ENCODE data around the gene GBP1. TPM values are rescaled to one million over a fixed set of nuclear protein-coding genes. Genes with fewer than 3 reads are reported as not detected.
"Not testable (repeated sequence)": the region's sequence is repeated elsewhere in the genome, so short reads cannot be mapped to it uniquely, and the experiment has no call there.

GBP1 gene, protein sequence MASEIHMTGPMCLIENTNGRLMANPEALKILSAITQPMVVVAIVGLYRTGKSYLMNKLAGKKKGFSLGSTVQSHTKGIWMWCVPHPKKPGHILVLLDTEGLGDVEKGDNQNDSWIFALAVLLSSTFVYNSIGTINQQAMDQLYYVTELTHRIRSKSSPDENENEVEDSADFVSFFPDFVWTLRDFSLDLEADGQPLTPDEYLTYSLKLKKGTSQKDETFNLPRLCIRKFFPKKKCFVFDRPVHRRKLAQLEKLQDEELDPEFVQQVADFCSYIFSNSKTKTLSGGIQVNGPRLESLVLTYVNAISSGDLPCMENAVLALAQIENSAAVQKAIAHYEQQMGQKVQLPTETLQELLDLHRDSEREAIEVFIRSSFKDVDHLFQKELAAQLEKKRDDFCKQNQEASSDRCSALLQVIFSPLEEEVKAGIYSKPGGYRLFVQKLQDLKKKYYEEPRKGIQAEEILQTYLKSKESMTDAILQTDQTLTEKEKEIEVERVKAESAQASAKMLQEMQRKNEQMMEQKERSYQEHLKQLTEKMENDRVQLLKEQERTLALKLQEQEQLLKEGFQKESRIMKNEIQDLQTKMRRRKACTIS
- total RNA-seq (2014; rRNA removed; shearing (Covaris generic)), result 7.1 and 14.7 TPM in 2 replicates

GRCh38 chr1:89065079-89065868 lies at the start of gene GBP1:
GBP1 (minus strand) TSS chr1:89065208; CDS start chr1:89063234, 1,974 bp downstream.
- peak; percentile 38 for DNase-seq (ENCODE audit: low spot score)

DNA sequence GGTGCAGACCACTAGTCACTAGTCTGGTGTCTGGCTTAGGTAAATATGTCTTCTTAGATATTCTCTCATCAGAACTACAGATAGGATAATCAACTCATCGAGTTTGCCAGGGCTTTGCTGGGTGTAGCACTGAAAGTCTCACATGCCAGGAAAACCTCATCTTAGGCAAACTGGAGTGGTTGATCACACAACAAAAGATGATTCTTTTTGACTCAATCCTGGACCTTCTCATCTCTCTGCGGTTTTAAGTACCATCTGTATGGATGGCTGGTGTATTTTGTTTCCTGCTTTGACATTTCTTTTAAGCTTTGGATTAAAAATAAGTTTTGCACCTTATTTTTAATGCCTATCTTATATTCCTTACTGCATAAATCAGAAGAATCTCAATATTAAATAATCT lies 49.7 kb upstream of the GBP1 start:
- DNase-seq (ENCODE audit: low spot score), result no peak

- DNase-seq (ENCODE audit: low spot score), result no peak
Observed at GRCh38 chr1:89112871-89113613, 48.0 kb upstream of the GBP1 start.

- DNase-seq (ENCODE audit: low spot score), result no peak
Observed at GRCh38 chr1:89104687-89105086, 39.7 kb upstream of the GBP1 start.

- peak; percentile 1 for DNase-seq (ENCODE audit: low spot score)
Observed at GRCh38 chr1:89104147-89104546, 39.1 kb upstream of the GBP1 start.

GRCh38 chr1:89102021-89102420 lies 37.0 kb upstream of the GBP1 start:
- no peak for DNase-seq (ENCODE audit: low spot score)

- no peak for DNase-seq (ENCODE audit: low spot score)
Observed at GRCh38 chr1:89100412-89100811, 35.4 kb upstream of the GBP1 start.

DNA sequence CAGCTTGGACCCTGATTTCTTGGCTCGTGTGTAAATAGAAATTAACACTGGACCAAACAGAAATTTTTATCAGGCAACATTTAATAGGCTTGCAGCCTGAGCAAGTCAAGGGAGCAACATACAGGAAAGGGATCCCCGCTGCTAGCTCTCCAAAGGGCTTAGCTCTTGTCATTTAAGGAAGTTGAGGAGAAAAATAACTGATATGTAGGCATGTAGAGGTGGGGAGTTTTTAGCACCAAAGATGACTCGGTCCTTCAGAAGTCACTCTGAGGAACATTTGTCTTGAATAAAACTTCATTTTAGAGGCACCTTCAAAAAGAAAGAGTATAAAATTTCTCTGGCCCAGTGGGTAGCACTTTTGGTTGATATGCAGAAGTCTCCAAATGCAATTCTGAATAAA lies 33.8 kb upstream of the GBP1 start:
- no peak for DNase-seq (ENCODE audit: low spot score)

GRCh38 chr1:89095737-89096136 lies 30.7 kb upstream of the GBP1 start:
- DNase-seq (ENCODE audit: low spot score), result no peak

DNA sequence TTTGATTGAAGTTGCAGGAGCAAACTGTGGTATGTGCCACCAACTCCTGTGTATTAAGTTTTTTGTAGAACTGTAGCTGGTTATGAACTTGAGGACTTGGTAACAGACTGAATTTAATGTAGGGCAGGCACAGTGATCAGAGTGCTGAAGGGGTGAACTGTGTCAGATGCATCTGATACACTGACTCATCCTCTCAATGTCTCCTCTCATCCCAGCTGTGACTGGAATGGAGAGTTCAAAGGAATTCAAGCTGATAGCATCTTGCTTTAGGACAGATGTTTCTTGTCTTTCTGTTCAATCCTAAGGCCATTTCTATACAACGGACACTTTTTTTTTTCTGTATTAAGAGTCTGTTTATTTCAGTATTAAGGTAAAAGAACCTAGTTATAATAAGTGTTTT lies 25.0 kb upstream of the GBP1 start:
- DNase-seq (ENCODE audit: low spot score), result no peak

GRCh38 chr1:89088572-89088971 lies 23.6 kb upstream of the GBP1 start:
- no peak for DNase-seq (ENCODE audit: low spot score)

DNA sequence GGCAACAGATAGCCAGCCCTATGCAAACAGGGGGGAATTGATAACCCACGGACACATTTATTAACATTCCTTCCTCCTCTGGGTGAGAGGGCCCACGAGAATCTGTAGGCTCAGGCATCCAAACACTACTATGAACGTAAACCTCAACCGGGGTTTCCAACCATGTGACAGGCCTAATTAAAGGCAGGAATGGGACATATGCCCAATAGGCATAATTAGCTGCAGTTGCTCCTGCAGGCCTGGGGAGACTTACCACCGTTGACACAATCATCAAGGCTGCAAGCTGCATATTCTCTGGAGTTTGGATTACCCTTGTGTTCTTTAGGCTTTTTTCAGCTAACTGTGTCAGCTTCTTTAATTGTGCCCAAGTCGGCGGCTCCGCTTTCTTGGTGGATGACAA lies 22.2 kb upstream of the GBP1 start:
- DNase-seq (ENCODE audit: low spot score), result no peak

DNA sequence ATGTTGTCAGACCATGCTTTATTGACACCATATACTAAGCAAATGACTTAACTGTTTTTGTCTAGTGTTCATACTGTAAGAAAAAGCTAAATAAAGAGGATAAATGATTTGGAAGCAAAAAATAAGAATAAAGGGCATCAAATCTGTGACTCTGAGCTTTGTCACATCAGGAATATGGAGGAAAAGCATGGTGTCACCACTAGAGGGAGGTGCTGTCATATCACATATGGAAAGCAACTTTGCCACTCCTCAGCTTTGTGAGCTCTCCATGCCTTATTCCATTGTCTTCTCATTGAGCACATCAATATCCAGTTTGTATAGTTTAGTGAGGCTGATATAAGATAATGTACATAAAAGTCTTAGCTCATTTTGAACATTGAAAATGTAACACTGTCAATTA lies 20.8 kb upstream of the GBP1 start:
- DNase-seq (ENCODE audit: low spot score), result peak; percentile 40

- no peak for DNase-seq (ENCODE audit: low spot score)
Observed at GRCh38 chr1:89081005-89081404, 16.0 kb upstream of the GBP1 start.

DNA sequence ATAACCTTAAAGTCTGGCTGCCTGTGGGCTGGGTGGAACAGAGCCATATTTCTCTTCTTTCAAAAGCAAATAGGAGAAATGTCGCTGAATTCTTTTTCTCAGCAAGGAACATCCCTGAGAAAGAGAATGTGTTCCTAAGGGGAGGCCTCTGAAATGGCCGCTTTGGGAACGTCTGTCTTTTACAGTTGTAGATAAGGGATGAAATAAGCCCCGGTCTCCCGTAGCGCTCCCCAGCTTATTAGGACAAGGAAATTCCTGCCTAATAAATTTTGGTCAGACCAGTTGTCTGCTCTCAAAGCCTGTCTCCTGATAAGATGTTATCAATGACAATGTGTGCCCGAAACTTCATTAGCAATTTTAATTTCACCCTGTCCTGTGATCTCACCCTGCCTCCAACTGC lies 15.1 kb upstream of the GBP1 start:
- DNase-seq (ENCODE audit: low spot score), result not testable (repeated sequence)

DNA sequence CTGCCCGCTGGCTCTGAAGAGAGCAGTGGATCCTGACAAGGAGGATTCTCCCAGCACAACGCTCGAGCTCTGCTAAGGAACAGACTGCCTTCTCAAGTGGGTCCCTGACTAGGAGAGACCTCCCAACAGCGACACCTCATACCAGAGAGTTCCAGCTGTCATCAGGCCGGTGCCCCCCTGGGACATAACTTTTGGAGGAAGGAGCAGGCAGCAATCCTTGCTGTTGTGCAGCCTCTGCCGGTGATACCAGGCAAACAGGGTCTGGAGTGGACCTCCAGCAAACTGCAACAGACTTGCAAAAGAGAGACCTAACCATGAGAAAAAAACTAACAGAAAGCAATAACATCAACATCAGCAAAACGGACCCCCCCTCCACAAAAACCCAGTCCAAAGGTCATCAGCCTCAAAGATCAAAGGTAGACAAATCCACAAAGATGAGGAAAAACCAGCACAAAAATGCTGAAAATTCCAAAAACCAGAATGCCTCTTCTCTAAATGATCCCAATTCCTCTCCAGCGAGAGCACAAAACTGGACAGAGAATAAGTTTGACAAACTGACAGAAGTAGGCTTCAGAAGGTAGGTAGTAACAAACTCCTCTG lies 7.6 kb upstream of the GBP1 start:
- not testable (repeated sequence) for DNase-seq (ENCODE audit: low spot score)

GRCh38 chr1:89070509-89070908 lies 5.5 kb upstream of the GBP1 start:
- no peak for DNase-seq (ENCODE audit: low spot score)

- DNase-seq (ENCODE audit: low spot score), result no peak
Observed at GRCh38 chr1:89069951-89070350, 4.9 kb upstream of the GBP1 start.

DNA sequence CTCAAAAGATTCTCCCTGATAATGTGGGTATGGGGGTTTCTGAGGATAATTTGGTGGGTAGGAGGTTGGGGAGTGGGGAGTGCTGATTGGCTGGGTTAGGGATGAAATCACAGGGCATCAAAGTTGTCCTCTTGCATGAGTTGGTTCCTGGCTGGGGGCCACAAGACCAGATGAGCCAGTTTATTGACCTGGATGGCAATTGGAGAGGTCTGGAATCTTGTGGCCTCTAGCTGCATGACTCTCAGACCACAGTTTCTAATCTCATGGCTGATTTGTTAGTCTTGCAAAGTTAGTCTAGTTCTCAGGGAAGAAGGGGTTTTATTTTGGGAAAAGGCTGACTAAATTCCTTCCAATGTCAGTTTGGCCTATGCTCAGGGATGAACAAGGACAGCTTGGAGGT lies 3.3 kb upstream of the GBP1 start:
- no peak for DNase-seq (ENCODE audit: low spot score)

GRCh38 chr1:89064632-89065031 lies 376 bp downstream of the GBP1 start:
- DNase-seq (ENCODE audit: low spot score), result no peak

DNA sequence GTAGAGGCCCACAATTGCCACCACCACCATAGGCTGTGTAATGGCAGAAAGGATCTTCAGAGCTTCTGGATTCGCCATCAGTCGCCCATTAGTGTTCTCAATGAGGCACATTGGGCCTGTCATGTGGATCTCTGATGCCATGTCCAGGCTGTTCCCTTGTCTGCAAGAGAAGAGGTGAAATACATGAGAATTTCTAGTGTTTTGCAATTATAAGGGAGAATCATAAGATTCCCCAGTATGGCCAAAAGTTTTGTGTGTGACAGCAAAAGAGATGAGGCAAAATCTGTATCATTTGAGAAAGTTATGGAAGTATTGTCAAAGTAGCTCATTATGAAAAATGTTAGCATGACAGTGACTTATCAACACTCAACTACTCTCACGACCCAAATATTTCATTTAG lies 1.9 kb downstream of the GBP1 start:
- DNase-seq (ENCODE audit: low spot score), result no peak

- no peak for DNase-seq (ENCODE audit: low spot score)
Observed at GRCh38 chr1:89060091-89060490, 4.9 kb downstream of the GBP1 start.

Measured in A172 (cell line).